Spleen (tissue), 11 donors: ENCODE data around the gene CYLD. TPM values are rescaled to one million over a fixed set of nuclear protein-coding genes. Genes with fewer than 3 reads are reported as not detected.

ENCODE experiments used
- DNase-seq: peaks from one replicate; pipeline ENCODE4 v3.0.0-alpha.2; 2020
- H3K27ac ChIP-seq, 8 donors: fragments of 200-600 bp; sonication (generic) in 7 of 8; 1 replicate in 4 of 8; 2 replicates in 4 of 8; pipeline versions ENCODE4 v1.5.0 to v1.8.0; 2016 to 2021; ENCODE audit warnings: inconsistent platforms in 4 of 8, mild to moderate bottlenecking in 4 of 8, moderate library complexity in 1 of 8
- H3K27me3 ChIP-seq, 7 donors: fragments of 200-600 bp; sonication (generic) in 6 of 7; replicated peaks in 1 of 7; 1 replicate in 4 of 7; 2 replicates in 3 of 7; pipeline versions ENCODE4 v1.5.0 to v1.8.0; 2016 to 2021; ENCODE audit warnings: inconsistent platforms in 3 of 7, mild to moderate bottlenecking in 1 of 7
- H3K36me3 ChIP-seq, 6 donors: fragments of 200-600 bp; sonication (generic) in 5 of 6; 1 replicate in 4 of 6; 2 replicates in 2 of 6; pipeline versions ENCODE4 v1.5.0 to v1.8.0; 2016 to 2021; ENCODE audit warnings: inconsistent platforms in 2 of 6
- H3K4me1 ChIP-seq, 6 donors: fragments of 200-600 bp; sonication (generic) in 5 of 6; 1 replicate in 3 of 6; 2 replicates in 3 of 6; pipeline versions ENCODE4 v1.5.0 to v1.8.0; 2016 to 2021; ENCODE audit warnings: inconsistent platforms in 3 of 6
- H3K4me3 ChIP-seq, 8 donors: fragments of 200-600 bp; sonication (generic) in 7 of 8; 1 replicate in 4 of 8; 2 replicates in 4 of 8; pipeline versions ENCODE4 v1.5.0 to v1.8.0; 2016 to 2021; ENCODE audit warnings: inconsistent platforms in 4 of 8, mild to moderate bottlenecking in 4 of 8, moderate library complexity in 2 of 8
- H3K9me3 ChIP-seq, 8 donors: fragments of 200-600 bp; sonication (generic) in 7 of 8; 1 replicate in 4 of 8; 2 replicates in 4 of 8; pipeline versions ENCODE4 v1.5.0 to v1.8.0; 2016 to 2021; ENCODE audit warnings: inconsistent platforms in 4 of 8
- POLR2A ChIP-seq, 3 donors: fragments of 450-650 bp; IDR thresholded peaks; one replicate each; pipeline ENCODE4 v1.5.1; 2017; ENCODE audit warnings: antibody characterized with exemption in 3 of 3, mild to moderate bottlenecking in 1 of 3
- POLR2AphosphoS5 ChIP-seq, 3 donors: sonication (generic); formaldehyde crosslinking; IDR thresholded peaks; one replicate each; pipeline ENCODE4 v1.5.1; 2017; ENCODE audit warnings: antibody characterized with exemption in 3 of 3
- WGBS, 5 donors: extraction: QIAGEN DNeasy Blood & Tissue Kit in 3 of 5; methylation state at CpG; one replicate each; pipeline versions ENCODE4 v1.1.5 to v1.1.7; 2013 to 2018; 5-methylcytosine and 5-hydroxymethylcytosine counted together
- intact Hi-C: fragments of 100-400 bp; cut with DNase I; formaldehyde crosslinking; loops from one replicate; pipeline ENCODE4 v1.15.0; 2023; ENCODE audit warnings: low total_unique reads
- polyA plus RNA-seq, 3 donors: library from polyadenylated mRNA; stranded (reverse); fragments of 200-250 nt; gene quantifications; one replicate each; pipeline ENCODE4 v1.2.1, GENCODE V29; 2013
- total RNA-seq, 7 donors: library from RNA; depleted of rRNA in 3 of 7; stranded (reverse); fragments of >200 nt in 3 of 7; fragmentation: NEBNext Ultra II Directional in 4 of 7; extraction: Animal tissue kit (Norgen Biotek cat#: 25700) in 4 of 7; gene quantifications; one replicate each; pipeline versions ENCODE4 v1.1.0 to v1.2.1, GENCODE V29; 2016 to 2021
- TF ChIP-seq, protein P1 (sequence below), 11 experiments: fragments of 200-600 bp in 7 of 11; fragments of 450-650 bp in 4 of 11; sonication (generic) in 4 of 11; IDR thresholded peaks in 8 of 11; conservative IDR thresholded peaks in 3 of 11; 1 replicate in 7 of 11; 2 replicates in 4 of 11; pipeline versions ENCODE4 v1.4.0 to v1.8.0; 2016 to 2021; ENCODE audit warnings: antibody characterized with exemption in 11 of 11, inconsistent platforms in 4 of 11, mild to moderate bottlenecking in 1 of 11
- donor health status: healthy with polysubstance abuse.
- donor health status: DM: no; HTN: no; CAD: no; lungs with moderate emphysema.
- donor health status: DM: no; HTN: no; CAD: no.
- donor health status: Bipolar disorder and iron deficiency.
- donor health status: healthy.
- donor health status: DM: no; HTN: no; CAD: no.
- donor health status: DM: yes; HTN: yes; CAD: no.

CYLD gene
- total and polyA plus RNA-seq, 10 donors: 19.9 to 133 (median 103) TPM

DNA sequence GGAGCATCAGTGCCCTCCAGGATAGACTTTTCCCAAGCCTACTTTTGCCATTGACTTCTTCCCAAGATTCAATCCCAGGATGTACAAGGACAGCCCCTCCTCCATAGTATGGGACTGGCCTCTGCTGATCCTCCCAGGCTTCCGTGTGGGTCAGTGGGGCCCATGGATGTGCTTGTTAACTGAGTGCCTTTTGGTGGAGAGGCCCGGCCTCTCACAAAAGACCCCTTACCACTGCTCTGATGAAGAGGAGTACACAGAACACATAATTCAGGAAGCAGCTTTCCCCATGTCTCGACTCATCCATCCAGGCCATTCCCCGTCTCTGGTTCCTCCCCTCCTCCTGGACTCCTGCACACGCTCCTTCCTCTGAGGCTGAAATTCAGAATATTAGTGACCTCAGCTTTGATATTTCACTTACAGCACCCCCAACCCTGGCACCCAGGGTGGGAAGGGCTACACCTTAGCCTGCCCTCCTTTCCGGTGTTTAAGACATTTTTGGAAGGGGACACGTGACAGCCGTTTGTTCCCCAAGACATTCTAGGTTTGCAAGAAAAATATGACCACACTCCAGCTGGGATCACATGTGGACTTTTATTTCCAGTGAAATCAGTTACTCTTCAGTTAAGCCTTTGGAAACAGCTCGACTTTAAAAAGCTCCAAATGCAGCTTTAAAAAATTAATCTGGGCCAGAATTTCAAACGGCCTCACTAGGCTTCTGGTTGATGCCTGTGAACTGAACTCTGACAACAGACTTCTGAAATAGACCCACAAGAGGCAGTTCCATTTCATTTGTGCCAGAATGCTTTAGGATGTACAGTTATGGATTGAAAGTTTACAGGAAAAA is 9.7 kb upstream of the CYLD start:
- 85 to 94% (median 90%) methylated on average over 10 of the region's 10 CpGs for WGBS, 5 donors
- Histone ChIP-seq H3K4me3 (no peak overlapping the region), H3K27me3 (no peaks in the 10 kb centered on the region), H3K36me3 (peaks cover 0 to 52% (median 3%) of the 10 kb centered on the region in 6 donors), H3K4me1 (peaks cover 0 to 13% (median 0%) of the 10 kb centered on the region in 6 donors), H3K9me3 (no peaks in the 10 kb centered on the region), H3K27ac (no peak overlapping the region)
- no peak for DNase-seq
- TF ChIP-seq, protein P1, sequence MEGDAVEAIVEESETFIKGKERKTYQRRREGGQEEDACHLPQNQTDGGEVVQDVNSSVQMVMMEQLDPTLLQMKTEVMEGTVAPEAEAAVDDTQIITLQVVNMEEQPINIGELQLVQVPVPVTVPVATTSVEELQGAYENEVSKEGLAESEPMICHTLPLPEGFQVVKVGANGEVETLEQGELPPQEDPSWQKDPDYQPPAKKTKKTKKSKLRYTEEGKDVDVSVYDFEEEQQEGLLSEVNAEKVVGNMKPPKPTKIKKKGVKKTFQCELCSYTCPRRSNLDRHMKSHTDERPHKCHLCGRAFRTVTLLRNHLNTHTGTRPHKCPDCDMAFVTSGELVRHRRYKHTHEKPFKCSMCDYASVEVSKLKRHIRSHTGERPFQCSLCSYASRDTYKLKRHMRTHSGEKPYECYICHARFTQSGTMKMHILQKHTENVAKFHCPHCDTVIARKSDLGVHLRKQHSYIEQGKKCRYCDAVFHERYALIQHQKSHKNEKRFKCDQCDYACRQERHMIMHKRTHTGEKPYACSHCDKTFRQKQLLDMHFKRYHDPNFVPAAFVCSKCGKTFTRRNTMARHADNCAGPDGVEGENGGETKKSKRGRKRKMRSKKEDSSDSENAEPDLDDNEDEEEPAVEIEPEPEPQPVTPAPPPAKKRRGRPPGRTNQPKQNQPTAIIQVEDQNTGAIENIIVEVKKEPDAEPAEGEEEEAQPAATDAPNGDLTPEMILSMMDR (IDR thresholded peaks at IDR 0.05 in 8 of 11, conservative IDR thresholded peaks at IDR 0.05 in 3 of 11): no peak
- TF ChIP-seq POLR2A (IDR thresholded peaks at IDR 0.05) (no peak), POLR2AphosphoS5 (IDR thresholded peaks at IDR 0.05) (no peak)
- intact Hi-C loops: no loop called here

DNA sequence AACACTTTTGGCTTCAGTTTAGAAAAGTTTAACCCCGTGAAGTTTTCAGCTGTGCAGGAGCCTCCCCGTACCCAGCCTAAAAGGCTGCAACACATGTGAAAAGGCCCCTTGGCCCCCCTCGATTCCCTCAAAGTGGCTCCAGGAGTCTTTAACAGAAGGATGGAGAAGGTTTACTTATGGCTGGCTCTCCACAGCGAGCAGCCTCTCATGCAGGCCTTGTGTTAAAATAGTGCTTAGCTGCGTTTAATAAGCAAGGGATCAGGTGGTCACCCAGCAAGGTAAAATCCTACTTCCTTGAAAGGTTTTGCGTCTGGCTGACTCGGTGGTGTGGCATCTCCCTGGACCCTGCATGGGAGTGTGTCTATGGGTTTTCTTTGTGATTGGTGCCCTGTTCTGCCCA is 8.4 kb upstream of the CYLD start:
- Histone ChIP-seq H3K27ac (no peak overlapping the region), H3K9me3 (no peaks in the 10 kb centered on the region), H3K4me3 (no peak overlapping the region), H3K36me3 (peaks cover 0 to 43% (median 3%) of the 10 kb centered on the region in 6 donors), H3K4me1 (peaks cover 0 to 13% (median 0%) of the 10 kb centered on the region in 6 donors), H3K27me3 (no peaks in the 10 kb centered on the region)
- no peak for DNase-seq
- 92 to 97% (median 94%) methylated on average over 6 to 7 of the region's 7 CpGs for WGBS, 5 donors
- intact Hi-C loops: no loop called here
- TF ChIP-seq POLR2A (IDR thresholded peaks at IDR 0.05): no peak
- no peak for TF ChIP-seq POLR2AphosphoS5 (IDR thresholded peaks at IDR 0.05)
- TF ChIP-seq, protein P1 (IDR thresholded peaks at IDR 0.05 in 8 of 11, conservative IDR thresholded peaks at IDR 0.05 in 3 of 11): no peak

DNA sequence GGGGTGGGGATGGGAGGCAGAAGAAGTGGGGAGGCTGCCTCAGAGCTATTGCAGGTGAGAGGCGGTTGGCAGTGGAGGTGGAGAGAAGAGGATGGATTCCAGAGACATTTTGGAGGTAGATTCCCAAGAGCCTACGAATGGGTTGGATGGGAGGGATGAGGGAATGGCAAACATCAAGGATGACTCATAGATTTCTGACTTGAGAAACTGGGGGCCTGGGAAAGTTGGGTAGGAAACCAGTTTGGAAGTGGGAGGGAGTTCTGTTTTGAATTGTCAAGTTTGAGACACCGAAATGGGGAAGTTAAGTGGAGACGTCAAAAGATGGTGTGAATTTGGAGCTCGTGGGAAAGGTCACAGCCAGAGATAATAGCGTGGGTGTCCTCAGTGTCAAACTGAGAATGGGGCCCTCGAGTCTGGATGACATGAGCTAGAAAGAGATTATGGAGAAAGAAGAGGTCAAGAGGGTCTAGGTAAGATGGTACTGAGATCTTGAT is 6.2 kb upstream of the CYLD start:
- no peak for DNase-seq
- no peak overlapping the region for H3K27ac ChIP-seq
- TF ChIP-seq POLR2AphosphoS5 (IDR thresholded peaks at IDR 0.05) (no peak), POLR2A (IDR thresholded peaks at IDR 0.05) (no peak)
- TF ChIP-seq, protein P1 (IDR thresholded peaks at IDR 0.05 in 8 of 11, conservative IDR thresholded peaks at IDR 0.05 in 3 of 11): no peak
- H3K4me3 ChIP-seq: no peak overlapping the region
- 47 to 57% (median 50%) methylated on average over 7 of the region's 7 CpGs for WGBS, 5 donors
- H3K36me3 ChIP-seq: peaks cover 0 to 34% (median 3%) of the 10 kb centered on the region in 6 donors
- H3K9me3 ChIP-seq: no peaks in the 10 kb centered on the region
- intact Hi-C loops: no loop called here
- H3K27me3 ChIP-seq: no peaks in the 10 kb centered on the region
- peaks cover 0 to 17% (median 2%) of the 10 kb centered on the region in 6 donors for H3K4me1 ChIP-seq

DNA sequence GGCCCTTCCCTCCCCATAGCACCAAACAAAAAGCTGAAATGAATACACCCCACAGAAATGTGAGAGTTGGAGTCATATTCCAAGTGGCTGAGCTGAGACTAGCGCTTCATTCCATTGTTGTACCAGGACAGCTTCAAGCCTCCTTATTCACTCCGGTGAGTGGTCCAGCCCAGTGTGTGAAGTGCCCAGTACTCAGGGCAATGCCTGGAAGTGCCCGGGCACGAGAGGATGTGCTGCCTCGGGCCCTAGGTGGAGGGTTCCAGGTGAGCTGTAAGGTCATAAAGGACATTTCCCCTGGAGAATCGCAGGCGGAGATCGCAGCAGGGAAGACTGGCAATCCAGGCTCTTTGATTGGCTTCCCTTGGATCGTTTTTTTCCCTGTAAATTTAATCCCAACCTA is 5.4 kb upstream of the CYLD start:
- DNase-seq: no peak
- 79 to 92% (median 88%) methylated on average over 9 of the region's 9 CpGs for WGBS, 5 donors
- Histone ChIP-seq H3K27ac (no peak overlapping the region), H3K27me3 (no peaks in the 10 kb centered on the region), H3K4me3 (no peak overlapping the region), H3K4me1 (peaks cover 0 to 25% (median 8%) of the 10 kb centered on the region in 6 donors), H3K36me3 (peaks cover 0 to 27% (median 3%) of the 10 kb centered on the region in 6 donors), H3K9me3 (no peaks in the 10 kb centered on the region)
- intact Hi-C loops: no loop called here
- TF ChIP-seq POLR2AphosphoS5 (IDR thresholded peaks at IDR 0.05) (no peak), POLR2A (IDR thresholded peaks at IDR 0.05) (no peak)
- TF ChIP-seq, protein P1 (IDR thresholded peaks at IDR 0.05 in 8 of 11, conservative IDR thresholded peaks at IDR 0.05 in 3 of 11): no peak
